ENCODE data around the gene RANGAP1.

Gene RANGAP1

DNA sequence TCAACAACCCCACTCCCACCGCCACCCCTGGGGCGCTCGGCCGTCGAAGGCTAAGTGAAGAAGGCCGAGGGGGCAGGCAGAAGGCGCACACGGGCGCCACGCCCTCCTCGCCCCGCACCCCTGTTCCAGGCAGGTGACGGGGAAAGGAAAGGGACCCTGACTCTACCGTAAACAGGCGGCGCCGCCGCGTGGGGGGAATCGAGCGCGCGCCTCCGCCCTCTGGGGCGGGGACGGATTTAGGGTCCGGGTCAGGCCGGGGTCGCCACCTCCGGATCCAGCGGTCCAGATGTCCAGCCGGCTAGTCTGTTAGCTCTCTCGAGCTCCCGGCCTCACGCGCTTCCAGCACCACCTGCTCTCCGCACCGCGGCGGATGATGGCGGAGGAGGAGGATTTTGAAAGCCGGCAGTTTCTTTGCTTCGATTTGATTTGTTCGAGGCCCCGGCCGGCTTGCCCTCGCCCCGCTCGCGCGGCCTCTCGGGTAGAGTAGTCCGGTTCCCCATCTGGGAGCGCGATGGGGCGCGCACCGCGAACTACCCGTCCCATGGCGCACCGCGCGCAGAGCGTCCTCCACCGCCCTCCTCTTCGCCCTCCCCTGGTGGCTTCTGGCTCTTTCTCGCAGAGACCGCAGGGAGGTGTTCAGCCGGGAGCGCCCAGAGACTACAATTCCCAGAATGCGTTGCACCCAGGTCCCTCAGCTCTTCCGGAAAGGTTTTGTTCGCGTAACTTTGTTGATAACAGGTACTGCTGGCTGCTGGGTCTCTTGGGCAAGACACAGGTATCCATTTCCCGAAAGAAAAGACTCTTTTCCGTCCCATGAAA, at the start of gene RANGAP1:
Gene RANGAP1, minus strand, starts transcription at position 368 of the 819 bp plus-strand sequence. CDS start 5,143 bp downstream, outside the sequence.
- DNase-seq, result peak; percentile 93

DNA sequence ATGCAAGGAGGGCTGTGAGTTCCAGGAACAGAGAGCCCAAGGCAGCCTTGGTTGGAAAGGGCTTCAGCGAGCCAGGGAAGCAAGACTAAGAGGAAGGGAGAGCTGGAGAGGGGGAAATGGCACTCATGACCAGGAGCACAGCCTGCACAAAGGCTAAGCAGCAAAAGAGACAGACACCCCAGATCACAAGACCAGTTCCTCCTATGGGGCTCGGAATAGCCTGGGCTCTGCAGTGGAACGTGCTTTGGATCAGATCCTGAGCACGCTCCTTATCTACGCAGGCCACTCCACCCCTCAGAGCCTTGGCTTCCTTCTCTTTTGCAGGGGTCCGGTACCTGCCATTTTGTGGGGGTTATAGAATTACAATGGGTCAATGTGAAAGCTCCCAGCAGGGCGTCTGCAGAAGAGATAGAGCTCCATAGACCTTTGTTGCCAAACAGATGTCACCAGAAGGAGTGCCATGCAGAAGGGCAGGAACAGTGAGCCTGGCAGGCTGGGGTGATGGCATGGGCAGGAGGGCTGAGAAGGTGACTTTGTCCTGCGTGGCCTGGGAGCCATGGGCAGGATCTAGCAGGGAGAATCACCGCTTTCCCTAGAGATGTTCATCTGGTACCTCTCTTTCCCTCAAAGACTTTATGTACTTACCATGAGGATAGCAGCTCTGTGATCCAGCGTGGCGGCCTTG, 49.1 kb upstream of the RANGAP1 start:
- DNase-seq, result no peak

GRCh38 chr22:41334215-41334614, 48.2 kb upstream of the RANGAP1 start:
- DNase-seq, result no peak

GRCh38 chr22:41333806-41334205, 47.8 kb upstream of the RANGAP1 start:
- DNase-seq, result no peak

DNA sequence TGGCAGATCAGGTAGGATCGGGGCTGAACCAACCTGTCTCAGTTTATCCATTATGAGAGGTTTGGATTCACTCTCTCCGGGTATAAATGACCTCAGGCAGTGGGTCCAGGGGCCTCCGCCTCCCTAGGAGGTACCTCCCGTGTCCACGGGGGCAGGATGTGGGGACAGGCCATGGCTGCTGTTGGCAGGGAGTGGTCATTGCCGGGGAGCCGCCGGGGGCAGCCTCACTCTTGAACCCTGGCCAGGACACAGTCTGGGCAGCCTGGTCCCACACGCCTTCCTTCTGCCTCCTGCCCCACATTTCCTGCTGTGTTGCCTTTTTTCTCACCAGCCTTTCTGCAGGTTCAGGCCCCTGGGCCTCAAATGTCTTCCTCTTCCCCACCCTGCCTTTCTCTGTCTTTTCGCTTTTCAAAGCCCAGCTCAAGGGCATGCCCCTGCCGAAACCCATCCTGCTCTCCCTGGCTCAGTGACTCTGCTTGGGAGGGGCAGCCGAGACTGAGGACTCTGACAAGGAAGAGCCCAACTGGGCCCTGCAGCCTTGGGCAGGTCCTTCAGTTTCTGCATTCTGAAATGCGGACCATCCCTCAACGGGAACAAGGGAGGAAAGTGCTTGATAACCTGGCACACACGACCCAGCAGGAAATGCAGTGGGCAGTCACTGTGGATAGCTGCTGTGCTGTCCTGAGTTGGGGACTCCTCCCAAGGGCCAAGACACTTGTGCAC, 46.4 kb upstream of the RANGAP1 start:
- DNase-seq, result no peak

DNA sequence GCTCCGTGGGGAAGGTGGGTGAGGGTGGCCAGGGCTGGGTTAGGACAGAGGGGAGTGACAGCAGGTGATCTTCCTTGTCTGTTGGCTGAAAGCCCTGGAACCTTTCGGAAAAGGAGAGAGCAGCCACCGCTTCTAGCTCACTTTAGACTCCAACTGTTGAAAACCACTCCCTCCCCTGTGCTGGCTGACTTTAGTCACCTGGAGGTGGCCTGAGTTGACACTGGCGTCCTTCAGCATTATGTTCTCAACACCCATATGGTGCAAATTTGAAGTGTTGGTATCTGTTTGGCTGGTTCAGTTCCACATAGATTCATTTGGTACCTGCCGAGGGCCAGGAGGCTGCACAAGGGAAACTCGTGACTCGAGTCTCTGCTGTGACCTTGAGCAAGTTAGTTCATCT, 44.2 kb upstream of the RANGAP1 start:
- no peak for DNase-seq

DNA sequence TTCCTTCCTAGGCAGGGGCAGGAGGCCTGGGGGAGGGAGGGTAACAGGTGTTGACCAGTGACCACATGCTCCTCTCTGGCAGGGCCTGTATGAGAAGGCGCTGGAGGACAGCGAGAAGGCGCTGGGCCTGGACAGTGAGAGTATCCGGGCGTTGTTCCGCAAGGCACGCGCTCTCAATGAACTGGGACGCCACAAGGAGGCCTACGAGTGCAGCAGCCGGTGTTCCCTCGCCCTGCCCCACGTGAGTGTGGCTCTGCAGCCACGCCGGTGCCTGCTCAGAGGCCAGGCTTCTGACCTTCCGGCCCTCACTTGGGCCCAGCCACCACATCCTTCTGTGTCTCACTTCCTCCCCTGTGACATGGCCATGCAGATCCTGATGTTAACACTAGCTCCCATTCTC, 41.1 kb upstream of the RANGAP1 start:
- no peak for DNase-seq

DNA sequence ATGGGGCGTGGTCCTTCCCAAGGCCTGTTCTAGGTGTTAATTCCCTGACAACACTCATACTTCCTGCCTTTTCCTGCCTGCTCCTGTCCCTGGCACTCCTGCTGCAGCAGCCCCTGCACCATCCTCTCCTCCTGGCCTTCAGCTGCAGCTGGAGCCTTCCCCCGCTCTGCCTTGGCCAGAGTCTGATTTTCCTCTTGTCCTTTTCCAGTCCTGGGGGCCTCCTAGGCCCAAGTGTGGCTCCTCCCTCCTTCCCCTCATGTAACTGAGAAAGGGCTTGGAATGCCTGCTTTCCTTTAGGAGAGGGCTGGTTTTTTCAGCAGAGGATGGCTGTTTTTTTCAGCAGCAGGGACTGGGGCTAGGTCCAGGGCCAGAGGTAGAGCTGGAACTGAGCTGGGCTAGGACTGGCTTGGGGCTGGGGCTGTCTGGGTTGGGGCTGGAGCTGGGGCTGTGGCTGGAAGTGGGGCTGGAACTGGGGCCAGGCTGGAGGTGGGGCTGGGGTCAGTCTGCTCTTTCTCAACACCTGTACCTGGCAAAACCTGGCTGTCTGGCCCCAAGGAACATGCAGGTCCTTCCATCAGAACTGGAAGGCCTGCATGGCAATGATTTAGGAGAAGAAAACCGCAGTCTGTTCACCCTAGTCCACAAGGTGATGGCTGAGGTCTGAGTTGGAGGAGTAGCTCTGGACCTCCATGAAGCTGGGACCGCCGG, 39.0 kb upstream of the RANGAP1 start:
- DNase-seq, result no peak

DNA sequence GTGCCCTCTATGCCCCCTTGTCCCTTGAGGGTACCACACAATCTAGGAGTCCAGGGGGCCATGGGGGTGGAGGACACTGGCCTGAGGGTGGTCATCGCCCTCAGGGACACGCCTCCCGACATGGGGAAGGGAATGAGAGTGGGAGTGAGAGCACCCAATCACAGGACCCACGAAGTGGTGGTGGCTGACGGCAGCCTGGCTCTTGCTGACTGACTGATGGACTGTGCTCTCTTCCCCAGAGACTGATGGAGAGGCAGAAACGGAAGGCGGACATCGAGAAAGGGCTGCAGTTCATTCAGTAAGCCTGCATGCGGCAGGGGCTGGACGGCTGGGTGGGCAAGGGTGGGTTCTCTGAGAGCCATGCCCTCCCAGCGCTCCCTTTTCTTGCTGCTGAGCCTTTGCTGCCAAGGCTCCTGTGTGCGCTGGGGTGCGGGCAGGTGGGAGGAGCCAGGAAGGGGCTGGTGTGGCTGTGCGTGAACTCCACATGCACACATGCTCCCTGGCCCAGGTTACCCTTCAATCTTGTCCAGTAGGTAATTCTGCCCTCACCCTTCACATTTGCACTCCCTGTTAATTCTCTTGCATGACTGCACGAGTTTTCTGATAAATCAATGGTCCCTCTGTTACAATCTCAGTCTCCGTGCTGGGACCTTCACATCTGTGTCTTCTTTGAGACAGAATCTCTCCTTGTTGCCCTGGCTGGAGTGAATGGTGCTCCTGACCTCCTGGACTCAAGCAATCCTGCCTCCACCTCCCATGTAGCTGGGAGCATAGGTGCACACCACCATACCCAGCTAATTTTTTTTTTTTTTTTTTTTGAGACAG, 34.6 kb upstream of the RANGAP1 start:
- no peak for DNase-seq

- DNase-seq, result no peak
These were observed 29.6 kb upstream of the RANGAP1 start for GRCh38 chr22:41315586-41315985.

DNA sequence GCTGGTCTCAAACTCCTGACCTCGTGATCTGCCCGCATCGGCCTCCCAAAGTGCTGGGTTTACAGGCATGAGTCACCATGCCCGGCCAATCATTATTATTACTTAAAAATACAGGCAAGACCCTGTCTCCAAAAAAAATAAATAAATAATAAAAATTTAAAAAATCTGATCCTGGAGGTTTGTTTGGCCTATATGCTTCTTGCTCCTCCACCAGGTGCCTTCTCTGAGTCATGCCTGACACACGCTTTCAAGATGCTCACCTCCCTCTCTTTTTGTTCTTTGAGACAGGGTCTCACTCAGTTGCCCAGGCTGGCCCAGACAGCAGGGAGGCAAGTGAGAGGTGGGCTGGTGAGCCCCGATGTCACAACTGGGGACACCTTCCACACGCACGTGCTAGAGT, 28.8 kb upstream of the RANGAP1 start:
- DNase-seq, result no peak

GRCh38 chr22:41311487-41311886, 25.5 kb upstream of the RANGAP1 start:
- peak; percentile 15 for DNase-seq

DNA sequence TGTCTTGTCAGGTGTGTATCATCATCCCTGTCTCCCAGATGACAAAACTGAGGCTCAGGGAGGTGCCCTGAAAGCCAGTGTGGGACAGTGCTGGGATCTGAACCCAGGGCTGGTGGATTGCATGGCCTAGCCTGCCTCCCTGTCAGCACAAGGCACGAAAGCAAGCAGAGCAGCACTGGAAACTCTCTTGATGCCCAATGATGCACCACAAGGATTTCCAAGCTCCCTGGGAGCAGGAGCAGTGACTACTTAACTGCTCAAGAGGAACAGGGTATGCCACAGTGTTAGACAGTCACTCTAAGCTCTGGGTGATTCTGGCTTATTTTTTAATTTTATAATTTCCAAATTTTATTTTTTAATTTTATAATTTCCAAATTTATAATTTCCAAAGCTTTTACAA, 24.3 kb upstream of the RANGAP1 start:
- no peak for DNase-seq

DNA sequence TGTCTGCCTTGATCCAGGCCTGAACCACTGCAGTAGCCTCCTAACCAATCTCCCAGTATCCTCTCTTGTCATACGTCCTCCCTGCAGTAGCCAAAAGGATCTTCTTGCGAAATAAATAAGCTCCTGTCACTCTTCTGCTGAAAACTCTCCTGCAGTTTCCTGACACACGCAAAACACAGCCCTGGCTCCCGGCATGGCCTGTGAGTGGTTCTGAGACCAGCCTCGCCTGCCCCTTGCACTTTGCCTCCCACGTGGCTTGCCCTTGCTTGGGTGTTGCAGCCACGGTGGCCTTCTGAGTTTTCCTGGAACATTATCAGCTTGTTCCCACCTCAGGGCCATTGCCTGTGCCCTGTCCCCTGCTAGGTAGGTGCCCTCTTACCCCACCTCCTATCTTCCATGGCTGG, 22.6 kb upstream of the RANGAP1 start:
- DNase-seq, result no peak

GRCh38 chr22:41308054-41308453, 22.1 kb upstream of the RANGAP1 start:
- DNase-seq, result no peak

DNA sequence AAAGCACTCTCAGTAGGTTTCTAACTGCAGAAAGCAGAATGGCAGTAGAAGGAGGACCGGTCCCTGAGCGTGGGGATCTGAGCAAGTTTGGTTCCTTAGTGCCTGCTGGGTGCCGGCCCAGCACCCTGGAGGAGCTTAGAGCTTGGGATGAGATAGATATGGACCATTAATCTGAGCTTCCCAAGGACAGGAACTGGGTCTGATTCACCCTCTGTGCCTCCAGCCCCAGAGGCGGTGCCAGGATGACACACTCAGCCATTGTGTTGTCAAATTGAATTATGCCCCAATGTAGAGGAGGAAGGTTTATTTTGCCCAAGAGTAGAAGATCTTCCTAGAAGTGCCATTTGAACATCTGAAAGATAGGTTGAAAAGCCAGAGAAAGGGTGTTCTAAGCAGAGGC, 19.7 kb upstream of the RANGAP1 start:
- DNase-seq, result peak; percentile 75

DNA sequence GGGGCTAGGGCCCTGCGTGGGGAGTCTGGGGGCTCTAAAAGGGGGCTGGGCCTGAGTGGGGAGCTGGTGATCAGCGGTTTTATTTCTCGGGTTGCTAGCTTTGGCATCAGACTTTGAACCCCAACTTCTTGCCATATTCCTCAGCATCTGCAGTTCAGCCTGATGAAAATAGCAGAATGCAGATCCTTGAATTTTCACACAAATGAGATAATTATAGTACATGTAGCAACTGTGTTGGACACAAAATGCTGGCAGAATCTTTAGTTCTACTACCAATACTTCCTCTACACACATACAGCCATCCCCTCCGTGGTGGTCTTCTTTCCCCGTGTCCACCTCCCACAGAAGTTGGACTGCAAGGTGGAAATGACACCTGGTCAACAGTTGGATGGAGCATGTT, 16.8 kb upstream of the RANGAP1 start:
- no peak for DNase-seq

DNA sequence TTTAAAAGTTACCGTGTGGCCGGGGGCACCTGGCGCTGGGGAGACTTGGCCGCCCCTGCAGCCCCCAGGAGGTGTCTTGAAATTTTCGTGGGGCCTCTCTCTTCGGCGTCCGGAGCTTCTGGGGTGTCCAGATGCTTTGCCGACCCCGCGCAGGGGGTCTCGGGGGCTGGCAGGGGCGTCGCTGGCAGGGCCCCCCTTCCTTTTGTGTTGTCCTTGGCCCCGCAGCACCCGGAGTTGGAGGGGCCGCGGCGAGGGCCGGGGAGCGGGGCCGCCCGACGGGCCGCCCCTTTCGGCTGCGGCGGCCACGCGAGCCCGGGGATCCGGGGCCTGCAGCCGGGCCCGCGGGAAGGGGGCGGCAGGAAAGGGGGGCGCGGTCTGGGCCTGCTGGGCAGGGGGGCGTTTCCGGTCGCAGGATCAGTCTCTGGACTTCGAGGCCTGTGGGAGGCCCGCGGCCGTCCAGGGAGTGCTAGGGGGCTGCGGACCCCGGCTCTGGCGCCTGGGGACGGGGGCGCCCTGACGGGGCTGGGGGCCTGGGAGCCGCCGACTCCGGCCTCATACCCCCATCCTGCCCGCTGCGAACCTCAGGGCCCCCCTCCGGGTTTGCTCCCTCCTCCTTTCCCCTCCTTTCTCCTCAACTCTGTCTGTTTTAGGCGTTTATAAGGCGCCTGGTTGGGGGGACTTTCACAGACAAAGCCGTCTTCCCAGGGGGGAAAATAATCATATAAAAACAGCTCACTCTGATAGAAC, 16.2 kb upstream of the RANGAP1 start:
- DNase-seq, result no peak

- peak; percentile 66 for DNase-seq
These were observed 15.4 kb upstream of the RANGAP1 start, which contains the start of gene ZC3H7B for GRCh38 chr22:41301085-41302020. TSS of gene ZC3H7B (plus strand) at chr22:41301525. CDS start at chr22:41320661, 19,136 bp downstream.

- no peak for DNase-seq
These were observed 14.7 kb upstream of the RANGAP1 start for GRCh38 chr22:41300661-41301060.
